ENCODE measurements around the gene EDIL3. TPM values are rescaled to one million over a fixed set of nuclear protein-coding genes. Genes with fewer than 3 reads are reported as not detected.
A peak's percentile ranks its signal among the peaks of the same experiment; 100 is the strongest.

EDIL3 gene
- total and polyA plus RNA-seq, 10 of the 15 experiments (the other 5 are each of a cell fraction or from before 2014, with no cell fraction given): 0.01 to 0.62 (median 0.20) TPM

DNA sequence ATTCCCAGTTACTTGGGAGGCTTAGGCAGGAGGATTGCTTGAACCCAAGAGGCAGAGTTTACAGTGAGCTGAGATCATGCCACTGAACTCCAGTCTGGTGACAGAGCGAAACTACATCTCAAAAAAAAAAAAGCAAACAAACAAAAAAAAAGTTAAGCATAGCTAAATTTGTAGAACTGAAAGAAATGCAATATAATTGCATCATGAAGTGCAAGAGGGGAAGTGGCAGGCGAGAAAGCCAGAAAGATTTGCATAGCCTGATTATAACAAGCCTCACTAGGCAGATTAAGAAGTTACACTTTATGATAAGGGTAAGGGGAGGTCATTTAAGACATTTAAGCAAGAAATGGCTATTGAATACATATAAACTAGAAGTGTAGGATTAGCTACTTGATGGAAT lies 187.1 kb downstream of the EDIL3 start (continued):
- no peak for TF ChIP-seq SIN3A (IDR thresholded peaks at IDR 0.05; ENCODE audit: low read depth, low read length)
- TF ChIP-seq SPI1 (IDR thresholded peaks at IDR 0.05; ENCODE audit: borderline replicate concordance, insufficient read depth, low read depth, low read length): peak; percentile 68; the same call in 1 of the 2 replicates
- TF ChIP-seq RFX5 (IDR thresholded peaks at IDR 0.05; ENCODE audit: low read depth, low read length): no peak
- TF ChIP-seq, protein P1, sequence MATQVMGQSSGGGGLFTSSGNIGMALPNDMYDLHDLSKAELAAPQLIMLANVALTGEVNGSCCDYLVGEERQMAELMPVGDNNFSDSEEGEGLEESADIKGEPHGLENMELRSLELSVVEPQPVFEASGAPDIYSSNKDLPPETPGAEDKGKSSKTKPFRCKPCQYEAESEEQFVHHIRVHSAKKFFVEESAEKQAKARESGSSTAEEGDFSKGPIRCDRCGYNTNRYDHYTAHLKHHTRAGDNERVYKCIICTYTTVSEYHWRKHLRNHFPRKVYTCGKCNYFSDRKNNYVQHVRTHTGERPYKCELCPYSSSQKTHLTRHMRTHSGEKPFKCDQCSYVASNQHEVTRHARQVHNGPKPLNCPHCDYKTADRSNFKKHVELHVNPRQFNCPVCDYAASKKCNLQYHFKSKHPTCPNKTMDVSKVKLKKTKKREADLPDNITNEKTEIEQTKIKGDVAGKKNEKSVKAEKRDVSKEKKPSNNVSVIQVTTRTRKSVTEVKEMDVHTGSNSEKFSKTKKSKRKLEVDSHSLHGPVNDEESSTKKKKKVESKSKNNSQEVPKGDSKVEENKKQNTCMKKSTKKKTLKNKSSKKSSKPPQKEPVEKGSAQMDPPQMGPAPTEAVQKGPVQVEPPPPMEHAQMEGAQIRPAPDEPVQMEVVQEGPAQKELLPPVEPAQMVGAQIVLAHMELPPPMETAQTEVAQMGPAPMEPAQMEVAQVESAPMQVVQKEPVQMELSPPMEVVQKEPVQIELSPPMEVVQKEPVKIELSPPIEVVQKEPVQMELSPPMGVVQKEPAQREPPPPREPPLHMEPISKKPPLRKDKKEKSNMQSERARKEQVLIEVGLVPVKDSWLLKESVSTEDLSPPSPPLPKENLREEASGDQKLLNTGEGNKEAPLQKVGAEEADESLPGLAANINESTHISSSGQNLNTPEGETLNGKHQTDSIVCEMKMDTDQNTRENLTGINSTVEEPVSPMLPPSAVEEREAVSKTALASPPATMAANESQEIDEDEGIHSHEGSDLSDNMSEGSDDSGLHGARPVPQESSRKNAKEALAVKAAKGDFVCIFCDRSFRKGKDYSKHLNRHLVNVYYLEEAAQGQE (IDR thresholded peaks at IDR 0.05; ENCODE audit: low read depth, low read length): no peak
- 0 out of 4 replicates have a peak, but pooled peaks have one; percentile 7 to 11 for TF ChIP-seq BHLHE40 (IDR thresholded peaks at IDR 0.05; ENCODE audit: borderline replicate concordance in 1 of 2, low read depth in 2 of 2, low read length in 1 of 2)
- no peak for TF ChIP-seq MTA2 (IDR thresholded peaks at IDR 0.05; ENCODE audit: low read depth)
- TF ChIP-seq STAT3 (IDR thresholded peaks at IDR 0.05; ENCODE audit: low read depth, low read length): no peak
- TF ChIP-seq ZBTB4 (CRISPR knock-in tag; IDR thresholded peaks at IDR 0.05): no peak
- no peak for TF ChIP-seq BCL11A (IDR thresholded peaks at IDR 0.05; ENCODE audit: low read depth, low read length)
- no peak for TF ChIP-seq PAX8 (IDR thresholded peaks at IDR 0.05)
- TF ChIP-seq, protein P2, sequence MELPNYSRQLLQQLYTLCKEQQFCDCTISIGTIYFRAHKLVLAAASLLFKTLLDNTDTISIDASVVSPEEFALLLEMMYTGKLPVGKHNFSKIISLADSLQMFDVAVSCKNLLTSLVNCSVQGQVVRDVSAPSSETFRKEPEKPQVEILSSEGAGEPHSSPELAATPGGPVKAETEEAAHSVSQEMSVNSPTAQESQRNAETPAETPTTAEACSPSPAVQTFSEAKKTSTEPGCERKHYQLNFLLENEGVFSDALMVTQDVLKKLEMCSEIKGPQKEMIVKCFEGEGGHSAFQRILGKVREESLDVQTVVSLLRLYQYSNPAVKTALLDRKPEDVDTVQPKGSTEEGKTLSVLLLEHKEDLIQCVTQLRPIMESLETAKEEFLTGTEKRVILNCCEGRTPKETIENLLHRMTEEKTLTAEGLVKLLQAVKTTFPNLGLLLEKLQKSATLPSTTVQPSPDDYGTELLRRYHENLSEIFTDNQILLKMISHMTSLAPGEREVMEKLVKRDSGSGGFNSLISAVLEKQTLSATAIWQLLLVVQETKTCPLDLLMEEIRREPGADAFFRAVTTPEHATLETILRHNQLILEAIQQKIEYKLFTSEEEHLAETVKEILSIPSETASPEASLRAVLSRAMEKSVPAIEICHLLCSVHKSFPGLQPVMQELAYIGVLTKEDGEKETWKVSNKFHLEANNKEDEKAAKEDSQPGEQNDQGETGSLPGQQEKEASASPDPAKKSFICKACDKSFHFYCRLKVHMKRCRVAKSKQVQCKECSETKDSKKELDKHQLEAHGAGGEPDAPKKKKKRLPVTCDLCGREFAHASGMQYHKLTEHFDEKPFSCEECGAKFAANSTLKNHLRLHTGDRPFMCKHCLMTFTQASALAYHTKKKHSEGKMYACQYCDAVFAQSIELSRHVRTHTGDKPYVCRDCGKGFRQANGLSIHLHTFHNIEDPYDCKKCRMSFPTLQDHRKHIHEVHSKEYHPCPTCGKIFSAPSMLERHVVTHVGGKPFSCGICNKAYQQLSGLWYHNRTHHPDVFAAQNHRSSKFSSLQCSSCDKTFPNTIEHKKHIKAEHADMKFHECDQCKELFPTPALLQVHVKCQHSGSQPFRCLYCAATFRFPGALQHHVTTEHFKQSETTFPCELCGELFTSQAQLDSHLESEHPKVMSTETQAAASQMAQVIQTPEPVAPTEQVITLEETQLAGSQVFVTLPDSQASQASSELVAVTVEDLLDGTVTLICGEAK (IDR thresholded peaks at IDR 0.05; ENCODE audit: borderline replicate concordance): no peak
- TF ChIP-seq CEBPB (IDR thresholded peaks at IDR 0.05; ENCODE audit: borderline replicate concordance in 1 of 2, low read depth in 2 of 2, low read length in 2 of 2): peak in 1 of 2 experiments; percentile 49; a peak in 1 of 4 replicates
- no peak for TF ChIP-seq NR2C1 (IDR thresholded peaks at IDR 0.05)
- no peak for TF ChIP-seq MXI1 (IDR thresholded peaks at IDR 0.05; ENCODE audit: low read depth, low read length)
- TF ChIP-seq KDM1A (IDR thresholded peaks at IDR 0.05; ENCODE audit: borderline replicate concordance): no peak
- TF ChIP-seq, protein P3, sequence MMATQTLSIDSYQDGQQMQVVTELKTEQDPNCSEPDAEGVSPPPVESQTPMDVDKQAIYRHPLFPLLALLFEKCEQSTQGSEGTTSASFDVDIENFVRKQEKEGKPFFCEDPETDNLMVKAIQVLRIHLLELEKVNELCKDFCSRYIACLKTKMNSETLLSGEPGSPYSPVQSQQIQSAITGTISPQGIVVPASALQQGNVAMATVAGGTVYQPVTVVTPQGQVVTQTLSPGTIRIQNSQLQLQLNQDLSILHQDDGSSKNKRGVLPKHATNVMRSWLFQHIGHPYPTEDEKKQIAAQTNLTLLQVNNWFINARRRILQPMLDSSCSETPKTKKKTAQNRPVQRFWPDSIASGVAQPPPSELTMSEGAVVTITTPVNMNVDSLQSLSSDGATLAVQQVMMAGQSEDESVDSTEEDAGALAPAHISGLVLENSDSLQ (IDR thresholded peaks at IDR 0.05): peak; percentile 25; the same call in 1 of the 2 replicates
- no peak for TF ChIP-seq IKZF2 (IDR thresholded peaks at IDR 0.05)
